Measurements from ENCODE around the gene ITGA11.

- TF ChIP-seq, protein P1, sequence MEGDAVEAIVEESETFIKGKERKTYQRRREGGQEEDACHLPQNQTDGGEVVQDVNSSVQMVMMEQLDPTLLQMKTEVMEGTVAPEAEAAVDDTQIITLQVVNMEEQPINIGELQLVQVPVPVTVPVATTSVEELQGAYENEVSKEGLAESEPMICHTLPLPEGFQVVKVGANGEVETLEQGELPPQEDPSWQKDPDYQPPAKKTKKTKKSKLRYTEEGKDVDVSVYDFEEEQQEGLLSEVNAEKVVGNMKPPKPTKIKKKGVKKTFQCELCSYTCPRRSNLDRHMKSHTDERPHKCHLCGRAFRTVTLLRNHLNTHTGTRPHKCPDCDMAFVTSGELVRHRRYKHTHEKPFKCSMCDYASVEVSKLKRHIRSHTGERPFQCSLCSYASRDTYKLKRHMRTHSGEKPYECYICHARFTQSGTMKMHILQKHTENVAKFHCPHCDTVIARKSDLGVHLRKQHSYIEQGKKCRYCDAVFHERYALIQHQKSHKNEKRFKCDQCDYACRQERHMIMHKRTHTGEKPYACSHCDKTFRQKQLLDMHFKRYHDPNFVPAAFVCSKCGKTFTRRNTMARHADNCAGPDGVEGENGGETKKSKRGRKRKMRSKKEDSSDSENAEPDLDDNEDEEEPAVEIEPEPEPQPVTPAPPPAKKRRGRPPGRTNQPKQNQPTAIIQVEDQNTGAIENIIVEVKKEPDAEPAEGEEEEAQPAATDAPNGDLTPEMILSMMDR (conservative IDR thresholded peaks at IDR 0.05; ENCODE audit: low read length), result no peak
- no peak for TF ChIP-seq EZH2phosphoT487 (IDR thresholded peaks at IDR 0.05; ENCODE audit: borderline replicate concordance, low read depth, low read length)
Observed at GRCh38 chr15:68284616-68285258, 147.2 kb downstream of the ITGA11 start.
